Panc1 (cell line): ENCODE measurements around the gene FBXO31. TPM values are rescaled to one million over a fixed set of nuclear protein-coding genes. Genes with fewer than 3 reads are reported as not detected.
A peak's percentile ranks its signal among the peaks of the same experiment; 100 is the strongest.

Experiments used
- ATAC-seq: fragments of 200-7000 bp; cut with Tn5 transposase; 2 replicates; pipeline ENCODE4 v1.9.1; 2020; ENCODE audit warnings: mild to moderate bottlenecking, moderate library complexity
- BruUV-seq: library from RNA; stranded (reverse); fragments of 400-500 nt; replicated peaks from 2 replicates; lab custom pipeline; 2021; lab: Mats Ljungman, UMichigan
- CTCF ChIA-PET: fragments of 300-600 bp; sonication (Branson Sonifier 250); formaldehyde crosslinking; loops from one replicate; lab custom pipeline; 2022; ENCODE audit warnings: antibody characterized with exemption; lab: Charles Lee
- POLR2A ChIA-PET: fragments of 300-600 bp; sonication (Branson Sonifier 250); formaldehyde crosslinking; loops from one replicate; lab custom pipeline; 2022; ENCODE audit warnings: antibody characterized with exemption; lab: Charles Lee
- DNase-seq: peaks from one replicate; pipeline ENCODE4 v3.0.0-alpha.2; 2010; ENCODE audit warnings: low read depth, low spot score
- H3K27ac ChIP-seq: 2 replicates; pipeline ENCODE4 v1.5.1; 2011; ENCODE audit warnings: mild to moderate bottlenecking, low read length, inconsistent platforms
- H3K27me3 ChIP-seq: fragments of 200-500 bp; sonication (Bioruptor generic); 2 replicates; pipeline ENCODE4 v1.6.0; 2014; ENCODE audit warnings: low read length, inconsistent platforms; ENCODE audit not compliant: control insufficient read depth, insufficient read depth
- H3K36me3 ChIP-seq: fragments of 200-500 bp; sonication (Bioruptor generic); 2 replicates; pipeline ENCODE4 v1.5.1; 2014; ENCODE audit warnings: inconsistent platforms, mild to moderate bottlenecking, low read length, moderate library complexity; ENCODE audit not compliant: control insufficient read depth, insufficient read depth
- H3K4me1 ChIP-seq: 2 replicates; pipeline ENCODE4 v1.5.1; 2011; ENCODE audit warnings: inconsistent platforms, mild to moderate bottlenecking, low read length, moderate library complexity; ENCODE audit not compliant: control insufficient read depth, insufficient read depth
- H3K4me3 ChIP-seq, 2 experiments: 2 replicates each; pipeline ENCODE4 v1.5.1; 2011 to 2012; ENCODE audit warnings: low read depth in 2 of 2, low read length in 2 of 2, mild to moderate bottlenecking in 2 of 2, inconsistent platforms in 1 of 2, moderate library complexity in 1 of 2
- H3K9me3 ChIP-seq: fragments of 200-500 bp; sonication (Bioruptor generic); 2 replicates; pipeline ENCODE4 v1.5.1; 2014; ENCODE audit warnings: low read depth, mild to moderate bottlenecking, inconsistent platforms, low read length, moderate library complexity; ENCODE audit not compliant: control insufficient read depth, insufficient read depth
- POLR2AphosphoS5 ChIP-seq: IDR thresholded peaks from 2 replicates; pipeline ENCODE4 v1.6.1; 2012; ENCODE audit warnings: mild to moderate bottlenecking, low read depth, low read length, moderate library complexity
- SIN3A ChIP-seq: IDR thresholded peaks from 2 replicates; pipeline ENCODE4 v1.6.1; 2012; ENCODE audit warnings: low read depth, mild to moderate bottlenecking, low read length, moderate library complexity, borderline replicate concordance; ENCODE audit not compliant: insufficient read depth
- TCF7L2 ChIP-seq: IDR thresholded peaks from 2 replicates; pipeline ENCODE4 v1.6.1; 2011; ENCODE audit warnings: mild to moderate bottlenecking, low read depth, low read length, inconsistent platforms
- in situ Hi-C: cut with HindIII; loops from 2 replicates; pipeline ENCODE4 v1.10.0; 2016; ENCODE audit warnings: low sequenced_read_pairs, low pct_unique_long_range_greater_than_20kb
- intact Hi-C: fragments of 100-400 bp; cut with micrococcal nuclease; formaldehyde crosslinking; loops from one replicate; pipeline ENCODE4 v1.10.0; 2022; ENCODE audit not compliant: unreplicated experiment
- total RNA-seq: library from RNA; stranded (reverse); gene quantifications from one replicate; pipeline ENCODE4 v1.2.1, GENCODE V29; 2021; ENCODE audit not compliant: unreplicated experiment
- TF ChIP-seq, protein P1 (sequence below): fragments of 450-650 bp; IDR thresholded peaks from 2 replicates; pipeline ENCODE4 v1.5.1; 2017; ENCODE audit warnings: mild to moderate bottlenecking
- TF ChIP-seq, protein P2 (sequence below), 2 experiments: IDR thresholded peaks; 2 replicates each; pipeline ENCODE4 v1.6.1; 2011 to 2012; ENCODE audit warnings: low read depth in 2 of 2, control low read depth in 1 of 2, low read length in 1 of 2, mild to moderate bottlenecking in 1 of 2, moderate library complexity in 1 of 2; ENCODE audit not compliant: insufficient read depth in 1 of 2

The FBXO31 gene
- total RNA-seq, 1 experiment from 2014 or later = 22.4 TPM

DNA sequence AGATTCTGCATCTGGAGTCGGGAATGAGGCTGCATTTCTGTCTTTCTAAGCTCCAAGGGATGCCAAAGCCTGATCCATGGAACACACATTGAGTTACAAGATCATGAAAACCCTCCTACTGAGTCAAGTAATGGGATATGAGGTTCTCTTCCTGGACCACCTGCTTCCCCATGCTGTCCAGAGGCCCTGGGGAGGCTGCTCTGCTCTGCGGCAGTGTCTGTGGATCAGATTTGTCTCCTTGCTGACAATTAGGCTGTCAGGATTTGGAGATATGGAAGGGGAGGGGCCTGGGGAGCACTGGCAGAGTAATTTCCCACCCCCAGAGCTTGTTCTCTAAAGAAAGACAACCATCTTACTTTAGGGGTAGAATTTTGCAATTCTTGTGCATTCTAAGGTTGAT lies 99.4 kb downstream of the FBXO31 start:
- Histone ChIP-seq H3K4me3 (no peak overlapping the region), H3K36me3 (no peaks in the 10 kb centered on the region), H3K4me1 (no peaks in the 10 kb centered on the region; the same call in 1 of the 2 replicates), H3K27me3 (no peaks in the 10 kb centered on the region), H3K9me3 (no peaks in the 10 kb centered on the region), H3K27ac (no peak overlapping the region)
- in situ Hi-C loops (no loop called here), intact Hi-C loops (no loop called here)
- no TSS peak for BruUV-seq
- TF ChIP-seq TCF7L2 (no peak), SIN3A (no peak), POLR2AphosphoS5 (no peak)
- TF ChIP-seq, protein P1, sequence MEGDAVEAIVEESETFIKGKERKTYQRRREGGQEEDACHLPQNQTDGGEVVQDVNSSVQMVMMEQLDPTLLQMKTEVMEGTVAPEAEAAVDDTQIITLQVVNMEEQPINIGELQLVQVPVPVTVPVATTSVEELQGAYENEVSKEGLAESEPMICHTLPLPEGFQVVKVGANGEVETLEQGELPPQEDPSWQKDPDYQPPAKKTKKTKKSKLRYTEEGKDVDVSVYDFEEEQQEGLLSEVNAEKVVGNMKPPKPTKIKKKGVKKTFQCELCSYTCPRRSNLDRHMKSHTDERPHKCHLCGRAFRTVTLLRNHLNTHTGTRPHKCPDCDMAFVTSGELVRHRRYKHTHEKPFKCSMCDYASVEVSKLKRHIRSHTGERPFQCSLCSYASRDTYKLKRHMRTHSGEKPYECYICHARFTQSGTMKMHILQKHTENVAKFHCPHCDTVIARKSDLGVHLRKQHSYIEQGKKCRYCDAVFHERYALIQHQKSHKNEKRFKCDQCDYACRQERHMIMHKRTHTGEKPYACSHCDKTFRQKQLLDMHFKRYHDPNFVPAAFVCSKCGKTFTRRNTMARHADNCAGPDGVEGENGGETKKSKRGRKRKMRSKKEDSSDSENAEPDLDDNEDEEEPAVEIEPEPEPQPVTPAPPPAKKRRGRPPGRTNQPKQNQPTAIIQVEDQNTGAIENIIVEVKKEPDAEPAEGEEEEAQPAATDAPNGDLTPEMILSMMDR = no peak
- TF ChIP-seq, protein P2, sequence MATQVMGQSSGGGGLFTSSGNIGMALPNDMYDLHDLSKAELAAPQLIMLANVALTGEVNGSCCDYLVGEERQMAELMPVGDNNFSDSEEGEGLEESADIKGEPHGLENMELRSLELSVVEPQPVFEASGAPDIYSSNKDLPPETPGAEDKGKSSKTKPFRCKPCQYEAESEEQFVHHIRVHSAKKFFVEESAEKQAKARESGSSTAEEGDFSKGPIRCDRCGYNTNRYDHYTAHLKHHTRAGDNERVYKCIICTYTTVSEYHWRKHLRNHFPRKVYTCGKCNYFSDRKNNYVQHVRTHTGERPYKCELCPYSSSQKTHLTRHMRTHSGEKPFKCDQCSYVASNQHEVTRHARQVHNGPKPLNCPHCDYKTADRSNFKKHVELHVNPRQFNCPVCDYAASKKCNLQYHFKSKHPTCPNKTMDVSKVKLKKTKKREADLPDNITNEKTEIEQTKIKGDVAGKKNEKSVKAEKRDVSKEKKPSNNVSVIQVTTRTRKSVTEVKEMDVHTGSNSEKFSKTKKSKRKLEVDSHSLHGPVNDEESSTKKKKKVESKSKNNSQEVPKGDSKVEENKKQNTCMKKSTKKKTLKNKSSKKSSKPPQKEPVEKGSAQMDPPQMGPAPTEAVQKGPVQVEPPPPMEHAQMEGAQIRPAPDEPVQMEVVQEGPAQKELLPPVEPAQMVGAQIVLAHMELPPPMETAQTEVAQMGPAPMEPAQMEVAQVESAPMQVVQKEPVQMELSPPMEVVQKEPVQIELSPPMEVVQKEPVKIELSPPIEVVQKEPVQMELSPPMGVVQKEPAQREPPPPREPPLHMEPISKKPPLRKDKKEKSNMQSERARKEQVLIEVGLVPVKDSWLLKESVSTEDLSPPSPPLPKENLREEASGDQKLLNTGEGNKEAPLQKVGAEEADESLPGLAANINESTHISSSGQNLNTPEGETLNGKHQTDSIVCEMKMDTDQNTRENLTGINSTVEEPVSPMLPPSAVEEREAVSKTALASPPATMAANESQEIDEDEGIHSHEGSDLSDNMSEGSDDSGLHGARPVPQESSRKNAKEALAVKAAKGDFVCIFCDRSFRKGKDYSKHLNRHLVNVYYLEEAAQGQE (IDR thresholded peaks at IDR 0.05; ENCODE audit: insufficient read depth in 1 of 2, low read depth in 2 of 2, low read length in 1 of 2) = no peak
- POLR2A ChIA-PET = interaction anchor here (0.6 kb wide), 1 partner anchor 720 kb away, joined by 3 read pairs; no protein-coding TSS in a partner anchor
- DNase-seq (no peak), ATAC-seq (no peak)
- CTCF ChIA-PET = no interaction called here

DNA sequence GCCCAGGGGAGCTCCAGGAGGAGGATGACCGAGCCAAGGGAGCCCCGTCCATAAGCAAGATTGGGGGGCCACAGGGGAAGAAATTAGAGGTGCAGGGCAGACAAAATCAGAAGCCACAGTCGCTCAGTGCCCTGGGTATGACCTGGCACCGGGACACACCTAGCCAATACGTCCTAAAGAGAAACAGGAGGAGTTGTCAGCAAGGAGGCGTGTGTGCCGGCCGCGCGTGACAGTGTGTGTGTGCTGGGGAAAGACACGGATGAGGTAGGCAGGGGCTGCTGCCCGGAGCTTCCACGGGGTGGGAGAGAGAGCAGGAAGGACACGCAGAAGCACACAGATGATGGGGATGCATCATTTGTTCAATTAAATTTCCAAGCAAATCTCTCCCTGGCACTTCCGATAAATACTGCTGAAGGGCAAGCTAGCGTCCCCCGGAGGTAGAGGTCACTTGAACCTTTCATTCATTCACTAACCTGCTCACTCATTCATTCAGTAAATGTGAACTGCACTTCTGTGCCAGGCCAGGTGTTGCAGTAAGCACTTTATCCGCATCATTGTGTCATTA lies 104.4 kb downstream of the FBXO31 start:
- no peaks in the 10 kb centered on the region for H3K9me3 ChIP-seq
- no TSS peak for BruUV-seq
- TF ChIP-seq SIN3A = no peak
- TF ChIP-seq, protein P2 (IDR thresholded peaks at IDR 0.05; ENCODE audit: insufficient read depth in 1 of 2, low read depth in 2 of 2, low read length in 1 of 2) = no peak
- TF ChIP-seq TCF7L2 = no peak
- TF ChIP-seq, protein P1 = no peak
- no peak for TF ChIP-seq POLR2AphosphoS5
- no peaks in the 10 kb centered on the region for H3K36me3 ChIP-seq
- no peak overlapping the region for H3K27ac ChIP-seq
- ATAC-seq = peak; percentile 48
- ChIA-PET CTCF (interaction anchor here (0.5 to 1.5 kb wide), 5 partner anchors 8 to 77 kb away, joined by 3 to 9 read pairs (median 5); no protein-coding TSS in a partner anchor), POLR2A (no interaction called here)
- H3K4me3 ChIP-seq = no peak overlapping the region
- in situ Hi-C loops (no loop called here), intact Hi-C loops (loop anchor here (2.0 to 5.0 kb wide), 2 partner anchors 76 to 717 kb away; no protein-coding TSS in a partner anchor)
- H3K27me3 ChIP-seq = no peaks in the 10 kb centered on the region
- no peak for DNase-seq
- H3K4me1 ChIP-seq = no peaks in the 10 kb centered on the region; the same call in 1 of the 2 replicates
